ENCODE measurements around the gene L1CAM. TPM values are rescaled to one million over a fixed set of nuclear protein-coding genes. Genes with fewer than 3 reads are reported as not detected.

L1CAM gene
- total RNA-seq, 1 donor from 2014 or later = 2.4 TPM

Other genes starting within 250 kb of the L1CAM start
- 0.39 TPM for gene DUSP9, start 239.0 kb downstream of the L1CAM start, total RNA-seq
- gene PNCK, start 212.4 kb downstream of the L1CAM start, total RNA-seq = 1.4 TPM
- 45.9 TPM for gene SLC6A8, start 198.2 kb downstream of the L1CAM start, total RNA-seq
- 513 TPM for gene BCAP31, start 161.8 kb downstream of the L1CAM start, total RNA-seq
- 32.3 TPM for gene ABCD1, start 161.3 kb downstream of the L1CAM start, total RNA-seq
- 10.2 TPM for gene PLXNB3, start 121.9 kb downstream of the L1CAM start, total RNA-seq
- gene SRPK3, start 105.1 kb downstream of the L1CAM start, total RNA-seq = 0.74 TPM
- 57.4 TPM for gene IDH3G, start 91.8 kb downstream of the L1CAM start, total RNA-seq
- 191 TPM for gene SSR4, start 91.5 kb downstream of the L1CAM start, total RNA-seq
- 2.5 TPM for gene PDZD4, start 55.6 kb downstream of the L1CAM start, total RNA-seq
- gene AVPR2, start 18.5 kb upstream of the L1CAM start, total RNA-seq = 7.2 TPM
- gene ARHGAP4, start 40.1 kb upstream of the L1CAM start, total RNA-seq = 43.0 TPM
- 118 TPM for gene NAA10, start 48.9 kb upstream of the L1CAM start, total RNA-seq
- gene RENBP, start 58.5 kb upstream of the L1CAM start, total RNA-seq = 34.5 TPM
- 45.3 TPM for gene HCFC1, start 85.6 kb upstream of the L1CAM start, total RNA-seq
- 8.7 TPM for gene TMEM187, start 86.6 kb upstream of the L1CAM start, total RNA-seq
- gene IRAK1, start 133.7 kb upstream of the L1CAM start, total RNA-seq = 167 TPM
- gene MECP2, start 211.5 kb upstream of the L1CAM start, total RNA-seq = 65.5 TPM